GM12872 (cell line): ENCODE results near the gene SUN3.

ENCODE experiments used
- CTCF ChIP-seq: IDR thresholded peaks from 3 replicates; pipeline ENCODE4 v1.5.1; 2011; ENCODE audit warnings: low read depth, mild to moderate bottlenecking, low read length, moderate library complexity; ENCODE audit not compliant: insufficient read depth

The SUN3 gene

DNA sequence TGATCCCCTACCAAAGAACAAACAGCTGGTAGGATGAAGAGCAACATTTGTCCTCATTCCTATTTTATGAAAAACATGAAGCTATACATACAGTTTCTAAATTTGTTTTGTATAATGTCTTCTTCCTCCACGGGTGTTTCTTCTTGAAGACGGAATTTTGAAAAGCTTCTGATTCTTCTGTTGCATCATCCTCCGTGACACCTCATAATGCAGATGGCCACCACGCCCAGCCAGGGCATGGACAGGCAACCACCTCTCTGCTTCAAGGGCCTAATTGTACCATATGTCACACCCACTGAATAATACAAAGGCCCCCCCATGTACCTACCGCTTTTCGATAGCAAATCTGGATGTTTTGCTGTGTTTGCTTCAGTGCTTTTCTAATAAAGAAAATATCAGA, at the start of gene SUN3:
TSS of gene SUN3 (minus strand) at position 170 of the 400 bp plus-strand sequence. CDS start at position 1, 169 bp downstream.
- no peak for TF ChIP-seq CTCF

GRCh38 chr7:48078470-48078869, 49.6 kb upstream of the SUN3 start:
- no peak for TF ChIP-seq CTCF

- TF ChIP-seq CTCF, result no peak
Measured at GRCh38 chr7:48077423-48077822, 48.5 kb upstream of the SUN3 start.

DNA sequence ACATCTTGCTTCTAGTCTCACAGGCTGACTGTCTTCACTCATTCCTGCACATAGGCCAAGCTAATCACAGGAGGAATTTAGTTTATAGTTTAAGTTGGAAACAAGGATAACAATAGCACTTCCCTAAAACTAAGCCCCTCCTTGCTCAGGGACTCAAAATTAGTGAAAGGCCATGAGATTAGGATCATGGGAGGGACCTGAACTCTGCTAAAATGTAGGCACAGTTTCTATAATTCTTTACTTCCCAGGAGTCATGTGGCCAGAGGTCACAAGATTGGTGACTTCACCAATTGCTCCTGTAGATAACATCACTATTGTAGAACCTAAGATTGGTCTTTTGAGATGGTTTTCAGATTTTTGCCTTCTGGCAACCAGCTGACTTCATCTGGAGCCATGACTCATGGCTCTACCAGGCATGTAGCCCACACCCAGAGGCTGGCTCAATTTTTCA, 45.3 kb upstream of the SUN3 start:
- TF ChIP-seq CTCF, result no peak

DNA sequence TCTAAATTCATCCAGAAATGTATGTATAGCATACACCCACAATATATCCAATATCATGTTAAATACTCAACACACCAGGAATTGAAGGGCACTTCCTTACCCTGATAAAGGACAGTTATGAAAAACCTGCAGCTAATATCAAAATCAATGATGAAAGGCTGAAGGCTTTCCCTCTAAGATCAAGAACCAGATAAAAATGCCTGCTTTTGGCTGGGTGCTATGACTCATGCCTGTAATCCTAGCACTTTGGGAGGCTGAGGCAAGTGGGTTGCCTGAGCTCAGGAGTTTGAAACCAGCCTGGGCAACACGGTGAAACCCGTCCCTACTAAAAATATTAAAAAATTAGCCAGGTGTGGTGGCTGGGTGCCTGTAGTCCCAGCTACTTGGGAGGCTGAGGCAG, 38.6 kb upstream of the SUN3 start:
- TF ChIP-seq CTCF, result no peak

DNA sequence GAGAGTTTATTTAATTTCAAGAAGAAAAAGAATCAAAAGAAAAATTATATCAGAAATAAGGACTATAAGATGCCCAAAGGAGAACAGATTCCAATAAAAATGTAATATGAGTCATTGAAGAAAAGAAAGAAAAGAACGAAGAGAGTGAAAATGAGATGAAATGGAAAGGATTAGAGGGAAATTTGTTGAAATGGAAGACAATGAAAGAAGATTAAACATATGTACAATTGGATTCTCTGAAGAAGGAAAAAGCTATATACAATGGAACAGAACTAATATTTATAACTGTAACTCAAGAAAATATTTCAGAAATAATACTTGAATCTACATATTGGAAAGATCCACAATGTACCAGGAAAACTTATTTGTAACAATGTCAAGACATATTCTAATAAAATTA, 35.1 kb upstream of the SUN3 start:
- TF ChIP-seq CTCF, result no peak

DNA sequence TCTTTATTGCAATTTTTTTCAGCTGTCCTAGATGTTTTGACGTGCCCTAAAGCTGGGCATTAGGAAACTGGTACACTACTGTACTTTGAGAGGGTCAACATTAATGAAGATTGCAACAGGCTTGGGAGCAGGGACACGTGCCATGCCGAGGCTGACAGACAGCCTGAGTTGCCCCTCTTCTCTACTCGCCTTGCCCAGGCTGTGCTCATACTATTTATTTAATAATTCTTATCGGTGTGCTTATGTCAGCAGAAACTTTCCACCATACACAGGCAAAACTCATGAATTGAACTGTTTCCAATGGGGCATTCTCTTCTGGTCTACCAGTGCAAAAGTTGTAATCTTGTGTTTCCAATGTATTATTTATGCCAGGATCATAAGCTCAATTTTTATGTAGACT, 30.8 kb upstream of the SUN3 start:
- TF ChIP-seq CTCF, result no peak

DNA sequence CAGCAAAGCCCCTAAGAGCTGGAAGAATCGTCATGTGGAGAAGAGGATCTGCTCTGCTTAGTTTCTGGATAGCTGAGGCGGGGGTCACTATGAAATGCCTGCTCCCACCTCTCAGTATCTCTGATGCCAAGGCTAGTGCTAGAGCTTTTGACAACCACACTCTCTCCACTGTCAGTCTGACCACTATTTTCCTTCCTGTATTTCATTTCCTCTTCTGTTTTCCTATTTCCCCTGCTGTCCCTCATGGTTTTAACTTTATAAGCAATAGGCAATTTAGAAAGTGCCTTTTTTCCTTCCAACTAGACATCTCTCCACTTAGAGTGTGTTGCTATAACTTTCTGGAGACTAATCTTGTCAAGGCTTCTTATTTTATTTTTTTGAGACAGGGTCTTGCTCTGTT, 30.1 kb upstream of the SUN3 start:
- no peak for TF ChIP-seq CTCF
